Small intestine (tissue), 7 donors: ENCODE measurements around the gene KCNK1. TPM values are rescaled to one million over a fixed set of nuclear protein-coding genes. Genes with fewer than 3 reads are reported as not detected.
A peak's percentile ranks its signal among the peaks of the same experiment; 100 is the strongest.

Source experiments
- DNase-seq, 2 donors: peaks; one replicate each; pipeline versions ENCODE4 v3.0.0 to v3.0.0-alpha.2; 2013
- FAIRE-seq: peaks from 2 replicates; lab custom pipeline; 2012; peaks lifted over from hg19 to GRCh38; lab: Jason Lieb, UNC
- H3K27ac ChIP-seq, 3 donors: one replicate each; pipeline ENCODE4 v1.5.1; 2013; ENCODE audit warnings: low read length in 2 of 3, mild to moderate bottlenecking in 2 of 3, control low read depth in 1 of 3, inconsistent platforms in 1 of 3, low read depth in 1 of 3, moderate library complexity in 1 of 3
- H3K27me3 ChIP-seq, 3 donors: one replicate each; pipeline ENCODE4 v1.6.1; 2013; ENCODE audit warnings: low read length in 3 of 3, inconsistent platforms in 1 of 3; ENCODE audit not compliant: control insufficient read depth in 3 of 3, insufficient read depth in 3 of 3
- H3K36me3 ChIP-seq, 3 donors: one replicate each; pipeline ENCODE4 v1.6.1; 2013; ENCODE audit warnings: low read length in 3 of 3, inconsistent platforms in 1 of 3, low read depth in 1 of 3, mild to moderate bottlenecking in 1 of 3, moderate library complexity in 1 of 3; ENCODE audit not compliant: control insufficient read depth in 3 of 3, insufficient read depth in 2 of 3
- H3K4me1 ChIP-seq, 3 donors: one replicate each; pipeline ENCODE4 v1.6.1; 2013; ENCODE audit warnings: low read length in 2 of 3, inconsistent platforms in 1 of 3, low read depth in 1 of 3, mild to moderate bottlenecking in 1 of 3, moderate library complexity in 1 of 3; ENCODE audit not compliant: control insufficient read depth in 3 of 3, insufficient read depth in 2 of 3
- H3K4me3 ChIP-seq, 3 donors: one replicate each; pipeline ENCODE4 v1.5.1; 2013; ENCODE audit warnings: low read length in 3 of 3, control low read depth in 1 of 3, inconsistent platforms in 1 of 3, low read depth in 1 of 3, mild to moderate bottlenecking in 1 of 3, moderate library complexity in 1 of 3
- H3K9me3 ChIP-seq, 2 donors: one replicate each; pipeline ENCODE4 v1.6.1; 2013; ENCODE audit warnings: low read depth in 1 of 2, low read length in 1 of 2; ENCODE audit not compliant: control insufficient read depth in 2 of 2, insufficient read depth in 1 of 2
- WGBS, 3 donors: extraction: QIAGEN DNeasy Blood & Tissue Kit; methylation state at CpG; one replicate each; pipeline ENCODE4 v1.1.7; 2013; 5-methylcytosine and 5-hydroxymethylcytosine counted together
- polyA plus RNA-seq, 4 donors: library from polyadenylated mRNA; stranded (reverse) in 3 of 4; unstranded in 1 of 4; fragments of 200-250 nt in 3 of 4; fragments of 120-200 nt in 1 of 4; gene quantifications; one replicate each; pipeline versions ENCODE4 v1.2.1 to v1.2.3, GENCODE V29; 2013
- donor health status: healthy with polysubstance abuse.
- donor health status: control.
- donor health status: control.
- donor health status: Bipolar disorder and iron deficiency.
- donor health status: healthy.

The KCNK1 gene
- polyA plus RNA-seq, 4 donors: 6.6 to 40.3 (median 23.7) TPM

GRCh38 chr1:233710031-233710430 is 96.1 kb downstream of the KCNK1 start:
- Histone ChIP-seq H3K9me3 (peaks cover 0 to 10% of the 10 kb centered on the region in 2 donors), H3K36me3 (no peaks in the 10 kb centered on the region), H3K4me1 (peaks cover 0 to 19% (median 4%) of the 10 kb centered on the region in 3 donors), H3K4me3 (no peak overlapping the region), H3K27me3 (no peaks in the 10 kb centered on the region), H3K27ac (no peak overlapping the region)
- DNase-seq (no peak), FAIRE-seq (no peak)
- 84 to 95% (median 85%) methylated on average over 2 of the region's 2 CpGs for WGBS, 3 donors

- Histone ChIP-seq H3K4me3 (no peak overlapping the region), H3K27ac (no peak overlapping the region), H3K4me1 (peaks cover 0 to 16% (median 4%) of the 10 kb centered on the region in 3 donors), H3K27me3 (no peaks in the 10 kb centered on the region), H3K36me3 (no peaks in the 10 kb centered on the region), H3K9me3 (peaks cover 0 to 10% of the 10 kb centered on the region in 2 donors)
- DNase-seq: no peak
- WGBS, 3 donors: 38 to 76% (median 64%) methylated on average over 1 of the region's 1 CpG
- no peak for FAIRE-seq
Measured at GRCh38 chr1:233710507-233710906, 96.6 kb downstream of the KCNK1 start.

- Histone ChIP-seq H3K36me3 (no peaks in the 10 kb centered on the region), H3K9me3 (peaks cover 0 to 15% of the 10 kb centered on the region in 2 donors), H3K4me1 (peaks cover 0 to 3% (median 0%) of the 10 kb centered on the region in 3 donors), H3K27me3 (no peaks in the 10 kb centered on the region), H3K4me3 (no peak overlapping the region), H3K27ac (no peak overlapping the region)
- FAIRE-seq: no peak
- 14 to 42% (median 35%) methylated on average over 4 of the region's 4 CpGs for WGBS, 3 donors
- DNase-seq: peak; percentile 47 to 68
Measured at GRCh38 chr1:233714631-233715217, 100.8 kb downstream of the KCNK1 start.

- Histone ChIP-seq H3K9me3 (peaks cover 0 to 8% of the 10 kb centered on the region in 2 donors), H3K27me3 (no peaks in the 10 kb centered on the region), H3K27ac (no peak overlapping the region), H3K4me1 (peaks cover 0 to 3% (median 0%) of the 10 kb centered on the region in 3 donors), H3K36me3 (no peaks in the 10 kb centered on the region), H3K4me3 (no peak overlapping the region)
- DNase-seq (no peak), FAIRE-seq (no peak)
- WGBS, 3 donors: 92 to 96% (median 94%) methylated on average over 3 of the region's 3 CpGs
Measured at GRCh38 chr1:233718057-233718456, 104.2 kb downstream of the KCNK1 start.

GRCh38 chr1:233719655-233720341 is 105.9 kb downstream of the KCNK1 start:
- H3K36me3 ChIP-seq: no peaks in the 10 kb centered on the region
- FAIRE-seq: no peak

GRCh38 chr1:233721004-233721595 is 107.2 kb downstream of the KCNK1 start:
- Histone ChIP-seq H3K27me3 (no peaks in the 10 kb centered on the region), H3K27ac (no peak overlapping the region), H3K4me3 (no peak overlapping the region), H3K9me3 (peaks cover 0 to 5% of the 10 kb centered on the region in 2 donors), H3K4me1 (no peaks in the 10 kb centered on the region), H3K36me3 (no peaks in the 10 kb centered on the region)
- FAIRE-seq: no peak
- DNase-seq: peak in 1 of 2 donors; percentile 27
- WGBS, 3 donors: 39 to 51% (median 45%) methylated on average over 4 of the region's 4 CpGs

More at GRCh38 chr1:233719655-233720341, 105.9 kb downstream of the KCNK1 start:
- H3K4me1 ChIP-seq: no peaks in the 10 kb centered on the region
- peak overlapping the region in 1 of 3 donors; percentile 64 for H3K27ac ChIP-seq
- WGBS, 3 donors: 66 to 79% (median 77%) methylated on average over 4 of the region's 4 CpGs
- DNase-seq: peak; percentile 8 to 10
- peaks cover 0 to 5% of the 10 kb centered on the region in 2 donors for H3K9me3 ChIP-seq
- H3K27me3 ChIP-seq: no peaks in the 10 kb centered on the region
- H3K4me3 ChIP-seq: no peak overlapping the region
